Measurements from ENCODE around the gene PBX1. TPM values are rescaled to one million over a fixed set of nuclear protein-coding genes. Genes with fewer than 3 reads are reported as not detected.

The PBX1 gene
- total RNA-seq, 6 experiments from 2014 or later = 3.1 to 7.9 (median 6.9) TPM

GRCh38 chr1:164787834-164788231 lies 228.8 kb downstream of the PBX1 start:
- ATAC-seq (no peak), DNase-seq (no peak)
- no peak overlapping the region for H3K27ac ChIP-seq
- no peaks in the 10 kb centered on the region for H3K4me1 ChIP-seq
- WGBS (ENCODE audit: insufficient coverage, low coverage, low lambda C conversion rate, missing lambda C conversion rate) = 72% methylated on average over 8 of the region's 8 CpGs
- TF ChIP-seq POLR2A (IDR thresholded peaks at IDR 0.05) (no peak), CTCF (IDR thresholded peaks at IDR 0.05) (no peak)
- no peak overlapping the region for H3K4me3 ChIP-seq
- no peaks in the 10 kb centered on the region for H3K36me3 ChIP-seq
- H3K27me3 ChIP-seq = no peaks in the 10 kb centered on the region
- H3K9me3 ChIP-seq = no peaks in the 10 kb centered on the region
- intact Hi-C loops (cut with DNase I) = loop anchor here in 1 of 2 donors (10.0 kb wide), 1 partner anchor 113 kb away; no protein-coding TSS in a partner anchor

- no peak overlapping the region for H3K27ac ChIP-seq
- no peak overlapping the region for H3K4me3 ChIP-seq
- intact Hi-C loops (cut with DNase I) = no loop called here
- no peaks in the 10 kb centered on the region for H3K27me3 ChIP-seq
- H3K9me3 ChIP-seq = no peaks in the 10 kb centered on the region
- TF ChIP-seq POLR2A (IDR thresholded peaks at IDR 0.05) (no peak), CTCF (IDR thresholded peaks at IDR 0.05) (no peak)
- 60% methylated on average over 6 of the region's 6 CpGs for WGBS (ENCODE audit: insufficient coverage, low coverage, low lambda C conversion rate, missing lambda C conversion rate)
- ATAC-seq = no peak
- no peak for DNase-seq
- H3K4me1 ChIP-seq = no peaks in the 10 kb centered on the region
- no peaks in the 10 kb centered on the region for H3K36me3 ChIP-seq
Observed at GRCh38 chr1:164790081-164790480, 231.1 kb downstream of the PBX1 start.

- no peaks in the 10 kb centered on the region for H3K27me3 ChIP-seq
- ATAC-seq (no peak), DNase-seq (no peak)
- intact Hi-C loops (cut with DNase I) = no loop called here
- no peaks in the 10 kb centered on the region for H3K4me1 ChIP-seq
- no peak overlapping the region for H3K4me3 ChIP-seq
- H3K9me3 ChIP-seq = no peaks in the 10 kb centered on the region
- H3K36me3 ChIP-seq = no peaks in the 10 kb centered on the region
- WGBS (ENCODE audit: insufficient coverage, low coverage, low lambda C conversion rate, missing lambda C conversion rate) = 94% methylated on average over 16 of the region's 21 CpGs
- H3K27ac ChIP-seq = no peak overlapping the region
- TF ChIP-seq POLR2A (IDR thresholded peaks at IDR 0.05) = no peak
- no peak for TF ChIP-seq CTCF (IDR thresholded peaks at IDR 0.05)
Observed at GRCh38 chr1:164792410-164793004, 233.5 kb downstream of the PBX1 start.

GRCh38 chr1:164794356-164794755 lies 235.4 kb downstream of the PBX1 start:
- Histone ChIP-seq H3K4me1 (no peaks in the 10 kb centered on the region), H3K9me3 (no peaks in the 10 kb centered on the region), H3K27ac (no peak overlapping the region), H3K27me3 (no peaks in the 10 kb centered on the region), H3K4me3 (no peak overlapping the region), H3K36me3 (no peaks in the 10 kb centered on the region)
- intact Hi-C loops (cut with DNase I) = no loop called here
- WGBS (ENCODE audit: insufficient coverage, low coverage, low lambda C conversion rate, missing lambda C conversion rate) = 72% methylated on average over 2 of the region's 2 CpGs
- no peak for TF ChIP-seq CTCF (IDR thresholded peaks at IDR 0.05)
- no peak for TF ChIP-seq POLR2A (IDR thresholded peaks at IDR 0.05)
- DNase-seq (no peak), ATAC-seq (no peak)

GRCh38 chr1:164796916-164797315 lies 237.9 kb downstream of the PBX1 start:
- no peaks in the 10 kb centered on the region for H3K36me3 ChIP-seq
- H3K27me3 ChIP-seq = no peaks in the 10 kb centered on the region
- H3K4me1 ChIP-seq = no peaks in the 10 kb centered on the region
- TF ChIP-seq CTCF (IDR thresholded peaks at IDR 0.05) (no peak), POLR2A (IDR thresholded peaks at IDR 0.05) (no peak)
- 43% methylated on average over 2 of the region's 2 CpGs for WGBS (ENCODE audit: insufficient coverage, low coverage, low lambda C conversion rate, missing lambda C conversion rate)
- ATAC-seq (no peak), DNase-seq (no peak)
- H3K27ac ChIP-seq = no peak overlapping the region
- H3K4me3 ChIP-seq = no peak overlapping the region
- intact Hi-C loops (cut with DNase I) = no loop called here
- H3K9me3 ChIP-seq = no peaks in the 10 kb centered on the region

All from right lobe of liver (tissue), 6 donors.